ENCODE results near the gene FLNA. TPM values are rescaled to one million over a fixed set of nuclear protein-coding genes. Genes with fewer than 3 reads are reported as not detected.
A peak's percentile ranks its signal among the peaks of the same experiment; 100 is the strongest.

The FLNA gene
- total RNA-seq, 1 experiment from 2014 or later, result 108 TPM

GRCh38 chrX:154368630-154369448 lies 5.6 kb downstream of the FLNA start:
- DNase-seq (ENCODE audit: low read depth, low spot score), result peak; percentile 40
- in situ Hi-C loops (cut with HindIII; ENCODE audit: low pct_unique_long_range_greater_than_20kb, low sequenced_read_pairs), result no loop called here

GRCh38 chrX:154367474-154368308 lies 6.7 kb downstream of the FLNA start:
- in situ Hi-C loops (cut with HindIII; ENCODE audit: low pct_unique_long_range_greater_than_20kb, low sequenced_read_pairs), result no loop called here
- no peak for DNase-seq (ENCODE audit: low read depth, low spot score)

GRCh38 chrX:154366666-154367055 lies 7.8 kb downstream of the FLNA start:
- no peak for DNase-seq (ENCODE audit: low read depth, low spot score)
- in situ Hi-C loops (cut with HindIII; ENCODE audit: low pct_unique_long_range_greater_than_20kb, low sequenced_read_pairs), result no loop called here

- in situ Hi-C loops (cut with HindIII; ENCODE audit: low pct_unique_long_range_greater_than_20kb, low sequenced_read_pairs), result no loop called here
- no peak for DNase-seq (ENCODE audit: low read depth, low spot score)
Measured at GRCh38 chrX:154365997-154366665, 8.3 kb downstream of the FLNA start.

GRCh38 chrX:154365052-154365600 lies 9.3 kb downstream of the FLNA start:
- DNase-seq (ENCODE audit: low read depth, low spot score), result no peak
- in situ Hi-C loops (cut with HindIII; ENCODE audit: low pct_unique_long_range_greater_than_20kb, low sequenced_read_pairs), result no loop called here

- no peak for DNase-seq (ENCODE audit: low read depth, low spot score)
- in situ Hi-C loops (cut with HindIII; ENCODE audit: low pct_unique_long_range_greater_than_20kb, low sequenced_read_pairs), result no loop called here
Measured at GRCh38 chrX:154363706-154364439, 10.6 kb downstream of the FLNA start.

GRCh38 chrX:154362085-154362742 lies 12.2 kb downstream of the FLNA start:
- in situ Hi-C loops (cut with HindIII; ENCODE audit: low pct_unique_long_range_greater_than_20kb, low sequenced_read_pairs), result no loop called here
- DNase-seq (ENCODE audit: low read depth, low spot score), result no peak

- DNase-seq (ENCODE audit: low read depth, low spot score), result no peak
Measured at GRCh38 chrX:154360155-154360713, 14.2 kb downstream of the FLNA start.

GRCh38 chrX:154359362-154360154 lies 14.9 kb downstream of the FLNA start:
- in situ Hi-C loops (cut with HindIII; ENCODE audit: low pct_unique_long_range_greater_than_20kb, low sequenced_read_pairs), result no loop called here

More at GRCh38 chrX:154360155-154360713, 14.2 kb downstream of the FLNA start:
- in situ Hi-C loops (cut with HindIII; ENCODE audit: low pct_unique_long_range_greater_than_20kb, low sequenced_read_pairs), result no loop called here

GRCh38 chrX:154358829-154359228 lies 15.6 kb downstream of the FLNA start:
- in situ Hi-C loops (cut with HindIII; ENCODE audit: low pct_unique_long_range_greater_than_20kb, low sequenced_read_pairs), result no loop called here
- no peak for DNase-seq (ENCODE audit: low read depth, low spot score)

More at GRCh38 chrX:154359362-154360154, 14.9 kb downstream of the FLNA start:
- DNase-seq (ENCODE audit: low read depth, low spot score), result no peak

GRCh38 chrX:154358011-154358410 lies 16.4 kb downstream of the FLNA start:
- DNase-seq (ENCODE audit: low read depth, low spot score), result no peak

GRCh38 chrX:154357205-154357604 lies 17.2 kb downstream of the FLNA start:
- DNase-seq (ENCODE audit: low read depth, low spot score), result no peak
- in situ Hi-C loops (cut with HindIII; ENCODE audit: low pct_unique_long_range_greater_than_20kb, low sequenced_read_pairs), result no loop called here

More at GRCh38 chrX:154358011-154358410, 16.4 kb downstream of the FLNA start:
- in situ Hi-C loops (cut with HindIII; ENCODE audit: low pct_unique_long_range_greater_than_20kb, low sequenced_read_pairs), result no loop called here

- in situ Hi-C loops (cut with HindIII; ENCODE audit: low pct_unique_long_range_greater_than_20kb, low sequenced_read_pairs), result no loop called here
- no peak for DNase-seq (ENCODE audit: low read depth, low spot score)
Measured at GRCh38 chrX:154356596-154356995, 17.8 kb downstream of the FLNA start.

- DNase-seq (ENCODE audit: low read depth, low spot score), result no peak
- in situ Hi-C loops (cut with HindIII; ENCODE audit: low pct_unique_long_range_greater_than_20kb, low sequenced_read_pairs), result no loop called here
Measured at GRCh38 chrX:154355776-154356140, 18.7 kb downstream of the FLNA start.

GRCh38 chrX:154355094-154355775 lies 19.2 kb downstream of the FLNA start:
- in situ Hi-C loops (cut with HindIII; ENCODE audit: low pct_unique_long_range_greater_than_20kb, low sequenced_read_pairs), result no loop called here
- DNase-seq (ENCODE audit: low read depth, low spot score), result no peak
